HL-60 (cell line): ENCODE data around the gene C1orf21.

Experiments used
- DNase-seq, 2 experiments: peaks; one replicate each; pipeline ENCODE4 v3.0.0-alpha.2; 2010 to 2020; ENCODE audit warnings: low read depth in 1 of 2, low spot score in 1 of 2
- H3K27ac ChIP-seq: fragments of 250-450 bp; sonication (Bioruptor Pico); replicated peaks from 2 replicates; pipeline ENCODE4 v1.5.1; 2020; ENCODE audit warnings: mild to moderate bottlenecking, moderate library complexity
- H3K27me3 ChIP-seq: fragments of 250-450 bp; sonication (Bioruptor Pico); 2 replicates; pipeline ENCODE4 v1.5.1; 2021; ENCODE audit warnings: mild to moderate bottlenecking, moderate library complexity; ENCODE audit not compliant: insufficient read depth, poor library complexity, severe bottlenecking
- H3K4me3 ChIP-seq: replicated peaks from 2 replicates; pipeline ENCODE4 v1.5.1; 2011; ENCODE audit warnings: mild to moderate bottlenecking, control low read depth, low read length; ENCODE audit not compliant: insufficient read depth
- CTCF ChIP-seq: IDR thresholded peaks from one replicate; pipeline ENCODE4 v1.5.1; 2011; ENCODE audit warnings: low read length, control low read depth, inconsistent platforms; ENCODE audit not compliant: insufficient read depth
- GABPA ChIP-seq: IDR thresholded peaks from 2 replicates; pipeline ENCODE4 v1.6.1; 2012; ENCODE audit warnings: low read depth
- POLR2AphosphoS5 ChIP-seq: IDR thresholded peaks from 2 replicates; pipeline ENCODE4 v1.6.1; 2012; ENCODE audit warnings: low read depth
- REST ChIP-seq: IDR thresholded peaks from 2 replicates; pipeline ENCODE4 v1.6.1; 2012; ENCODE audit warnings: low read depth; ENCODE audit not compliant: insufficient replicate concordance
- SPI1 ChIP-seq: IDR thresholded peaks from 2 replicates; pipeline ENCODE4 v1.6.1; 2012; ENCODE audit warnings: low read depth, mild to moderate bottlenecking, borderline replicate concordance

Gene C1orf21

GRCh38 chr1:184356891-184357290 lies 29.9 kb upstream of the C1orf21 start:
- Histone ChIP-seq H3K27ac (no peak overlapping the region), H3K4me3 (no peak overlapping the region), H3K27me3 (no peaks in the 10 kb centered on the region)
- no peak for DNase-seq
- TF ChIP-seq POLR2AphosphoS5 (no peak), GABPA (no peak), CTCF (no peak), REST (no peak), SPI1 (no peak)

GRCh38 chr1:184358256-184358655 lies 28.6 kb upstream of the C1orf21 start:
- TF ChIP-seq GABPA (no peak), POLR2AphosphoS5 (no peak), REST (no peak), SPI1 (no peak), CTCF (no peak)
- H3K27me3 ChIP-seq: no peaks in the 10 kb centered on the region
- H3K27ac ChIP-seq: no peak overlapping the region
- no peak for DNase-seq
- H3K4me3 ChIP-seq: no peak overlapping the region

- Histone ChIP-seq H3K4me3 (no peak overlapping the region), H3K27me3 (no peaks in the 10 kb centered on the region), H3K27ac (no peak overlapping the region)
- no peak for TF ChIP-seq POLR2AphosphoS5
- no peak for TF ChIP-seq SPI1
- no peak for TF ChIP-seq CTCF
- no peak for TF ChIP-seq GABPA
- no peak for TF ChIP-seq REST
- DNase-seq: no peak
Observed at GRCh38 chr1:184359909-184360308, 26.9 kb upstream of the C1orf21 start.
